ENCODE measurements around the gene PDE9A. TPM values are rescaled to one million over a fixed set of nuclear protein-coding genes. Genes with fewer than 3 reads are reported as not detected.

The PDE9A gene
- total RNA-seq, 1 experiment from 2014 or later: 44.8 TPM

DNA sequence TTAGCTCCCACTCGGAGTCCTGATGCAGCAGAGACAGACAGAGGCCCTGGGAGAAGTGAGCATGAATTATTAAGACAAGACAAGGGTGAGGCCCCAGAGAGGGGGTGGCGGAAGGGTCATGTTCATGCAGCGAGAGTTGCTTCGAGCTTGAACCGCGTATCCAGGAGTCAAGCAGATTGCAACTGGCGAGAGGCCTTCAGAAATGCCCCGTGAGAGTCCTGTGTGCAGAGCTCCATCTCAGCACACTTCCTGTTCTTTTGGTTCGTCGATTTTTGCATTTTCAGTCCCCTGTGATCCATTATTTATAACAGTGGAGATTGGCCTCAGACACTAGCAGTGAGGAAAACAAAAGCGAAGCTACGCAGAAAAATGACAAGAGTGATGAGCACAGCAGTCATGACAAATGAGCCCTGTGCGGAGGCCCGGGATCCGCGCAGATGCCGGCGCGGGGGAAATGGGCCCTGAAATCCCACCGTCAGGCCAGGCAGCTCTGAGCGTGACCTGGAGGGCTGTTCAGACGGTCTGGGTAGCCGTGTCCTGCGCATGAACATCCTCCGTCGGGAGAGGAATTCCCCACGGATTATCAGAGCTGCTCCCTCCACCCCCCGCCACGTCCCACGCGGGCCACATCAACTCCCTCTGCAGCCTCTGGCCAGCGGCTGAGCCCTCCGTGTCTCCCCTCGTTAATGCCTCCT lies 15.0 kb downstream of the PDE9A start:
- H3K27ac Mint-ChIP-seq: peak overlapping the region; percentile 91; the same call in 1 of the 2 replicates
- DNase-seq (ENCODE audit: low spot score) (no peak), ATAC-seq (no peak)
- no peak overlapping the region for H3K4me3 Mint-ChIP-seq
- H3K9me3 Mint-ChIP-seq: no peaks in the 10 kb centered on the region
- peaks cover 14% of the 10 kb centered on the region for H3K36me3 Mint-ChIP-seq
- no peaks in the 10 kb centered on the region for H3K27me3 Mint-ChIP-seq (ENCODE audit: low read depth)
- POLR2A ChIA-PET: interaction anchor here (0.7 kb wide), 1 partner anchor 75 kb away, joined by 3 read pairs; no protein-coding TSS in a partner anchor
- TF ChIP-seq NFYB (CRISPR knock-in tag; conservative IDR thresholded peaks at IDR 0.05; ENCODE audit: low read depth) (no peak), FOXK1 (CRISPR knock-in tag; IDR thresholded peaks at IDR 0.05) (no peak), ESRRA (CRISPR knock-in tag; IDR thresholded peaks at IDR 0.05; ENCODE audit: borderline replicate concordance) (no peak), GRHL2 (CRISPR knock-in tag; IDR thresholded peaks at IDR 0.05; ENCODE audit: insufficient replicate concordance, severe bottlenecking) (no peak), HMGA2 (CRISPR knock-in tag; IDR thresholded peaks at IDR 0.05) (no peak), TEAD4 (CRISPR knock-in tag; IDR thresholded peaks at IDR 0.05) (no peak), ZNF317 (CRISPR knock-in tag; IDR thresholded peaks at IDR 0.05; ENCODE audit: borderline replicate concordance, low read depth) (no peak), PRRX2 (CRISPR knock-in tag; IDR thresholded peaks at IDR 0.05) (no peak), IRF2 (CRISPR knock-in tag; IDR thresholded peaks at IDR 0.05; ENCODE audit: borderline replicate concordance, low read depth) (no peak)
- TF ChIP-seq, protein P1, sequence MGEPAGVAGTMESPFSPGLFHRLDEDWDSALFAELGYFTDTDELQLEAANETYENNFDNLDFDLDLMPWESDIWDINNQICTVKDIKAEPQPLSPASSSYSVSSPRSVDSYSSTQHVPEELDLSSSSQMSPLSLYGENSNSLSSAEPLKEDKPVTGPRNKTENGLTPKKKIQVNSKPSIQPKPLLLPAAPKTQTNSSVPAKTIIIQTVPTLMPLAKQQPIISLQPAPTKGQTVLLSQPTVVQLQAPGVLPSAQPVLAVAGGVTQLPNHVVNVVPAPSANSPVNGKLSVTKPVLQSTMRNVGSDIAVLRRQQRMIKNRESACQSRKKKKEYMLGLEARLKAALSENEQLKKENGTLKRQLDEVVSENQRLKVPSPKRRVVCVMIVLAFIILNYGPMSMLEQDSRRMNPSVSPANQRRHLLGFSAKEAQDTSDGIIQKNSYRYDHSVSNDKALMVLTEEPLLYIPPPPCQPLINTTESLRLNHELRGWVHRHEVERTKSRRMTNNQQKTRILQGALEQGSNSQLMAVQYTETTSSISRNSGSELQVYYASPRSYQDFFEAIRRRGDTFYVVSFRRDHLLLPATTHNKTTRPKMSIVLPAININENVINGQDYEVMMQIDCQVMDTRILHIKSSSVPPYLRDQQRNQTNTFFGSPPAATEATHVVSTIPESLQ (CRISPR knock-in tag; IDR thresholded peaks at IDR 0.05): no peak
- TF ChIP-seq, protein P2, sequence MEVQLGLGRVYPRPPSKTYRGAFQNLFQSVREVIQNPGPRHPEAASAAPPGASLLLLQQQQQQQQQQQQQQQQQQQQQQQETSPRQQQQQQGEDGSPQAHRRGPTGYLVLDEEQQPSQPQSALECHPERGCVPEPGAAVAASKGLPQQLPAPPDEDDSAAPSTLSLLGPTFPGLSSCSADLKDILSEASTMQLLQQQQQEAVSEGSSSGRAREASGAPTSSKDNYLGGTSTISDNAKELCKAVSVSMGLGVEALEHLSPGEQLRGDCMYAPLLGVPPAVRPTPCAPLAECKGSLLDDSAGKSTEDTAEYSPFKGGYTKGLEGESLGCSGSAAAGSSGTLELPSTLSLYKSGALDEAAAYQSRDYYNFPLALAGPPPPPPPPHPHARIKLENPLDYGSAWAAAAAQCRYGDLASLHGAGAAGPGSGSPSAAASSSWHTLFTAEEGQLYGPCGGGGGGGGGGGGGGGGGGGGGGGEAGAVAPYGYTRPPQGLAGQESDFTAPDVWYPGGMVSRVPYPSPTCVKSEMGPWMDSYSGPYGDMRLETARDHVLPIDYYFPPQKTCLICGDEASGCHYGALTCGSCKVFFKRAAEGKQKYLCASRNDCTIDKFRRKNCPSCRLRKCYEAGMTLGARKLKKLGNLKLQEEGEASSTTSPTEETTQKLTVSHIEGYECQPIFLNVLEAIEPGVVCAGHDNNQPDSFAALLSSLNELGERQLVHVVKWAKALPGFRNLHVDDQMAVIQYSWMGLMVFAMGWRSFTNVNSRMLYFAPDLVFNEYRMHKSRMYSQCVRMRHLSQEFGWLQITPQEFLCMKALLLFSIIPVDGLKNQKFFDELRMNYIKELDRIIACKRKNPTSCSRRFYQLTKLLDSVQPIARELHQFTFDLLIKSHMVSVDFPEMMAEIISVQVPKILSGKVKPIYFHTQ (CRISPR knock-in tag; IDR thresholded peaks at IDR 0.05): no peak
- TF ChIP-seq, protein P3, sequence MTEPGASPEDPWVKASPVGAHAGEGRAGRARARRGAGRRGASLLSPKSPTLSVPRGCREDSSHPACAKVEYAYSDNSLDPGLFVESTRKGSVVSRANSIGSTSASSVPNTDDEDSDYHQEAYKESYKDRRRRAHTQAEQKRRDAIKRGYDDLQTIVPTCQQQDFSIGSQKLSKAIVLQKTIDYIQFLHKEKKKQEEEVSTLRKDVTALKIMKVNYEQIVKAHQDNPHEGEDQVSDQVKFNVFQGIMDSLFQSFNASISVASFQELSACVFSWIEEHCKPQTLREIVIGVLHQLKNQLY (CRISPR knock-in tag; IDR thresholded peaks at IDR 0.05): no peak
- TF ChIP-seq, protein P4, sequence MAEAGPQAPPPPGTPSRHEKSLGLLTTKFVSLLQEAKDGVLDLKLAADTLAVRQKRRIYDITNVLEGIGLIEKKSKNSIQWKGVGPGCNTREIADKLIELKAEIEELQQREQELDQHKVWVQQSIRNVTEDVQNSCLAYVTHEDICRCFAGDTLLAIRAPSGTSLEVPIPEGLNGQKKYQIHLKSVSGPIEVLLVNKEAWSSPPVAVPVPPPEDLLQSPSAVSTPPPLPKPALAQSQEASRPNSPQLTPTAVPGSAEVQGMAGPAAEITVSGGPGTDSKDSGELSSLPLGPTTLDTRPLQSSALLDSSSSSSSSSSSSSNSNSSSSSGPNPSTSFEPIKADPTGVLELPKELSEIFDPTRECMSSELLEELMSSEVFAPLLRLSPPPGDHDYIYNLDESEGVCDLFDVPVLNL (CRISPR knock-in tag; IDR thresholded peaks at IDR 0.05; ENCODE audit: borderline replicate concordance, low read depth): no peak
- peaks cover 51% of the 10 kb centered on the region for H3K4me1 Mint-ChIP-seq
- CTCF ChIA-PET: interaction anchor here (0.6 to 2.3 kb wide), 15 partner anchors 9 to 1592 kb away, joined by 3 to 20 read pairs (median 4); no protein-coding TSS in a partner anchor

DNA sequence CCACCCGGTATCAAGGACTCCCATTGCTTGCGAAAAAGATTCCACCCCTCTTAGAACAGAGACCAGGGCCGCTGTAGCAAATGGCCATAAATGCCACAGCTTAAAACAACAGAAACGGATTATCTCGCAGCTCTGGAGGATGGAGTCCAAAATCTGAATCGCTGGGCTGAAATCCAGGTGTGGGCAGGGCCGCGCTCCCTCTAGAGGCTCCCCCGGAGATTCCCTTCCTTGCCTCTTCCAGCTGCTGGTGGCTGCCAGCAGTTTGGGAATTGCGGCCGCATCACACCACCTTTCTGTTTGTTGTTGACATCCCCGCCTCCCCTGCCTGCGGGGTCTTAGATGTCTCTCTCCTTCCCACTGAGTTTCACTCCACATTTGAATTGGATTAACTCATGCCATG lies 15.6 kb downstream of the PDE9A start:
- TF ChIP-seq, protein P5, sequence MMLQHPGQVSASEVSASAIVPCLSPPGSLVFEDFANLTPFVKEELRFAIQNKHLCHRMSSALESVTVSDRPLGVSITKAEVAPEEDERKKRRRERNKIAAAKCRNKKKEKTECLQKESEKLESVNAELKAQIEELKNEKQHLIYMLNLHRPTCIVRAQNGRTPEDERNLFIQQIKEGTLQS (CRISPR knock-in tag; conservative IDR thresholded peaks at IDR 0.05): no peak
- TF ChIP-seq NFYB (CRISPR knock-in tag; conservative IDR thresholded peaks at IDR 0.05; ENCODE audit: low read depth): no peak
- peaks cover 12% of the 10 kb centered on the region for H3K36me3 Mint-ChIP-seq
- peak overlapping the region; percentile 91 for H3K27ac Mint-ChIP-seq
- peaks cover 57% of the 10 kb centered on the region for H3K4me1 Mint-ChIP-seq
- ATAC-seq (peak; percentile 70), DNase-seq (ENCODE audit: low spot score) (peak; percentile 54)
- CTCF ChIA-PET: interaction anchor here (1.0 to 2.3 kb wide), 14 partner anchors 9 to 76 kb away, joined by 3 to 20 read pairs (median 4); no protein-coding TSS in a partner anchor
- H3K4me3 Mint-ChIP-seq: no peak overlapping the region
- no peaks in the 10 kb centered on the region; the same call in 1 of the 2 replicates for H3K27me3 Mint-ChIP-seq (ENCODE audit: low read depth)
- H3K9me3 Mint-ChIP-seq: no peaks in the 10 kb centered on the region
- POLR2A ChIA-PET: interaction anchor here (0.7 kb wide), 1 partner anchor 76 kb away, joined by 3 read pairs; no protein-coding TSS in a partner anchor

All from WTC11 (cell line).